ENCODE measurements around the gene TBXAS1. TPM values are rescaled to one million over a fixed set of nuclear protein-coding genes. Genes with fewer than 3 reads are reported as not detected.

Gene TBXAS1
- total RNA-seq, 2 experiments from 2014 or later = 8.8 to 11.8 TPM

- Mint-ChIP-seq H3K27me3 (no peaks in the 10 kb centered on the region), H3K27ac (no peak overlapping the region), H3K4me3 (no peak overlapping the region), H3K9me3 (no peaks in the 10 kb centered on the region), H3K4me1 (no peaks in the 10 kb centered on the region), H3K36me3 (ENCODE audit: low read depth) (no peaks in the 10 kb centered on the region)
- ChIA-PET POLR2A (no interaction called here), CTCF (interaction anchor here (0.6 to 1.6 kb wide), 8 partner anchors 18 to 403 kb away, joined by 3 to 8 read pairs (median 3); no protein-coding TSS in a partner anchor)
- DNase-seq = no peak
These were observed 176.3 kb downstream of the TBXAS1 start for GRCh38 chr7:140005341-140005740.

GRCh38 chr7:140005754-140006503 is 176.9 kb downstream of the TBXAS1 start:
- ChIA-PET CTCF (interaction anchor here (0.6 to 2.5 kb wide), 9 partner anchors 19 to 404 kb away, joined by 3 to 8 read pairs (median 3); no protein-coding TSS in a partner anchor), POLR2A (no interaction called here)
- no peaks in the 10 kb centered on the region for H3K27me3 Mint-ChIP-seq
- no peak overlapping the region for H3K4me3 Mint-ChIP-seq
- H3K36me3 Mint-ChIP-seq (ENCODE audit: low read depth) = no peaks in the 10 kb centered on the region
- DNase-seq = no peak
- no peaks in the 10 kb centered on the region for H3K4me1 Mint-ChIP-seq
- H3K9me3 Mint-ChIP-seq = no peaks in the 10 kb centered on the region
- H3K27ac Mint-ChIP-seq = no peak overlapping the region

GRCh38 chr7:140006600-140006999 is 177.5 kb downstream of the TBXAS1 start:
- Mint-ChIP-seq H3K4me3 (no peak overlapping the region), H3K27me3 (no peaks in the 10 kb centered on the region), H3K9me3 (no peaks in the 10 kb centered on the region), H3K27ac (no peak overlapping the region), H3K4me1 (no peaks in the 10 kb centered on the region), H3K36me3 (ENCODE audit: low read depth) (no peaks in the 10 kb centered on the region)
- ChIA-PET CTCF (interaction anchor here (0.9 to 2.5 kb wide), 4 partner anchors 20 to 404 kb away, joined by 3 to 8 read pairs (median 6); no protein-coding TSS in a partner anchor), POLR2A (no interaction called here)
- no peak for DNase-seq

GRCh38 chr7:140007051-140007690 is 178.1 kb downstream of the TBXAS1 start:
- H3K4me3 Mint-ChIP-seq = no peak overlapping the region
- CTCF ChIA-PET = interaction anchor here (0.5 to 2.5 kb wide), 5 partner anchors 155 to 738 kb away, joined by 3 to 8 read pairs (median 3); no protein-coding TSS in a partner anchor
- DNase-seq = no peak
- no peaks in the 10 kb centered on the region for H3K9me3 Mint-ChIP-seq
- no peaks in the 10 kb centered on the region for H3K36me3 Mint-ChIP-seq (ENCODE audit: low read depth)
- no peaks in the 10 kb centered on the region for H3K27me3 Mint-ChIP-seq
- H3K27ac Mint-ChIP-seq = no peak overlapping the region
- POLR2A ChIA-PET = no interaction called here
- no peaks in the 10 kb centered on the region for H3K4me1 Mint-ChIP-seq

- ChIA-PET POLR2A (no interaction called here), CTCF (no interaction called here)
- H3K27ac Mint-ChIP-seq = no peak overlapping the region
- DNase-seq = no peak
- H3K4me3 Mint-ChIP-seq = no peak overlapping the region
- H3K4me1 Mint-ChIP-seq = no peaks in the 10 kb centered on the region
- no peaks in the 10 kb centered on the region for H3K27me3 Mint-ChIP-seq
- H3K9me3 Mint-ChIP-seq = no peaks in the 10 kb centered on the region
- no peaks in the 10 kb centered on the region for H3K36me3 Mint-ChIP-seq (ENCODE audit: low read depth)
These were observed 179.9 kb downstream of the TBXAS1 start for GRCh38 chr7:140008755-140009610.

GRCh38 chr7:140009735-140010134 is 180.7 kb downstream of the TBXAS1 start:
- ChIA-PET CTCF (no interaction called here), POLR2A (no interaction called here)
- H3K4me1 Mint-ChIP-seq = no peaks in the 10 kb centered on the region
- no peaks in the 10 kb centered on the region for H3K27me3 Mint-ChIP-seq
- no peak overlapping the region for H3K4me3 Mint-ChIP-seq
- H3K36me3 Mint-ChIP-seq (ENCODE audit: low read depth) = no peaks in the 10 kb centered on the region
- no peaks in the 10 kb centered on the region for H3K9me3 Mint-ChIP-seq
- H3K27ac Mint-ChIP-seq = no peak overlapping the region
- DNase-seq = no peak

GRCh38 chr7:140010194-140010895 is 181.3 kb downstream of the TBXAS1 start:
- ChIA-PET POLR2A (interaction anchor here (0.6 kb wide), 1 partner anchor 325 kb away, joined by 4 read pairs; no protein-coding TSS in a partner anchor), CTCF (interaction anchor here (0.6 kb wide), 1 partner anchor 402 kb away, joined by 3 read pairs; no protein-coding TSS in a partner anchor)
- no peak overlapping the region for H3K27ac Mint-ChIP-seq
- no peaks in the 10 kb centered on the region for H3K4me1 Mint-ChIP-seq
- no peaks in the 10 kb centered on the region for H3K9me3 Mint-ChIP-seq
- H3K36me3 Mint-ChIP-seq (ENCODE audit: low read depth) = no peaks in the 10 kb centered on the region
- H3K27me3 Mint-ChIP-seq = no peaks in the 10 kb centered on the region
- no peak for DNase-seq
- no peak overlapping the region for H3K4me3 Mint-ChIP-seq

- Mint-ChIP-seq H3K4me3 (no peak overlapping the region), H3K9me3 (no peaks in the 10 kb centered on the region), H3K27ac (no peak overlapping the region), H3K36me3 (ENCODE audit: low read depth) (no peaks in the 10 kb centered on the region), H3K4me1 (no peaks in the 10 kb centered on the region), H3K27me3 (no peaks in the 10 kb centered on the region)
- DNase-seq = no peak
- CTCF ChIA-PET = interaction anchor here (0.5 kb wide), 1 partner anchor 45 kb away, joined by 5 read pairs; no protein-coding TSS in a partner anchor
- POLR2A ChIA-PET = no interaction called here
These were observed 184.6 kb downstream of the TBXAS1 start for GRCh38 chr7:140013676-140014075.

GRCh38 chr7:140014123-140014522 is 185.1 kb downstream of the TBXAS1 start:
- Mint-ChIP-seq H3K9me3 (no peaks in the 10 kb centered on the region), H3K36me3 (ENCODE audit: low read depth) (no peaks in the 10 kb centered on the region), H3K4me1 (no peaks in the 10 kb centered on the region), H3K27ac (no peak overlapping the region), H3K4me3 (no peak overlapping the region), H3K27me3 (no peaks in the 10 kb centered on the region)
- ChIA-PET CTCF (interaction anchor here (0.5 kb wide), 1 partner anchor 45 kb away, joined by 5 read pairs; no protein-coding TSS in a partner anchor), POLR2A (no interaction called here)
- DNase-seq = no peak

GRCh38 chr7:140015471-140015970 is 186.5 kb downstream of the TBXAS1 start:
- Mint-ChIP-seq H3K4me1 (no peaks in the 10 kb centered on the region), H3K4me3 (no peak overlapping the region), H3K27ac (no peak overlapping the region), H3K36me3 (ENCODE audit: low read depth) (no peaks in the 10 kb centered on the region), H3K9me3 (no peaks in the 10 kb centered on the region), H3K27me3 (no peaks in the 10 kb centered on the region)
- POLR2A ChIA-PET = no interaction called here
- DNase-seq = no peak
- CTCF ChIA-PET = no interaction called here

GRCh38 chr7:140016540-140016939 is 187.5 kb downstream of the TBXAS1 start:
- Mint-ChIP-seq H3K27me3 (no peaks in the 10 kb centered on the region), H3K4me1 (no peaks in the 10 kb centered on the region), H3K27ac (no peak overlapping the region), H3K9me3 (no peaks in the 10 kb centered on the region), H3K4me3 (no peak overlapping the region), H3K36me3 (ENCODE audit: low read depth) (no peaks in the 10 kb centered on the region)
- DNase-seq = no peak
- ChIA-PET CTCF (interaction anchor here (0.6 kb wide), 1 partner anchor 217 kb away, joined by 3 read pairs; no protein-coding TSS in a partner anchor), POLR2A (no interaction called here)

GRCh38 chr7:140017034-140017433 is 188.0 kb downstream of the TBXAS1 start:
- H3K36me3 Mint-ChIP-seq (ENCODE audit: low read depth) = peaks cover 3% of the 10 kb centered on the region
- H3K27me3 Mint-ChIP-seq = no peaks in the 10 kb centered on the region
- no peaks in the 10 kb centered on the region for H3K4me1 Mint-ChIP-seq
- POLR2A ChIA-PET = no interaction called here
- CTCF ChIA-PET = no interaction called here
- H3K9me3 Mint-ChIP-seq = no peaks in the 10 kb centered on the region
- no peak overlapping the region for H3K27ac Mint-ChIP-seq
- no peak overlapping the region for H3K4me3 Mint-ChIP-seq
- DNase-seq = no peak
